ENCODE measurements around the gene SNX30.

SNX30 gene

GRCh38 chr9:112917047-112917986, 166.8 kb downstream of the SNX30 start:
- no peak for DNase-seq (ENCODE audit: low read depth in 2 of 3, low spot score in 1 of 3)

- DNase-seq (ENCODE audit: low read depth in 2 of 3, low spot score in 1 of 3) = no peak
Measured at GRCh38 chr9:112917987-112918362, 167.4 kb downstream of the SNX30 start.

GRCh38 chr9:112921549-112921948, 171.0 kb downstream of the SNX30 start:
- DNase-seq (ENCODE audit: low read depth in 2 of 3, low spot score in 1 of 3) = no peak

All from stimulated activated CD4-positive, alpha-beta T cell treated with anti-CD3 and anti-CD28 coated beads, Interleukin-12 subunit alpha, Interleukin-12 subunit beta, amount 100 ng/mL, for 48 hours (primary cell).